Neuronal stem cell (in vitro differentiated cells): Measurements from ENCODE around the gene SLC41A3.
"Not testable (repeated sequence)": the region's sequence is repeated elsewhere in the genome, so short reads cannot be mapped to it uniquely, and the experiment has no call there.

Source experiments
- DNase-seq: peaks from one replicate; pipeline ENCODE4 v3.0.0-alpha.2; 2013; ENCODE audit warnings: low spot score
- H2AFZ ChIP-seq: one replicate; pipeline ENCODE4 v1.6.1; 2013; ENCODE audit warnings: mild to moderate bottlenecking, low read length, inconsistent platforms
- H2AK5ac ChIP-seq: 2 replicates; pipeline ENCODE4 v1.6.1; 2013; ENCODE audit warnings: low read depth, mild to moderate bottlenecking, inconsistent platforms, low read length, moderate library complexity, mixed read lengths
- H2BK120ac ChIP-seq: 2 replicates; pipeline ENCODE4 v1.6.1; 2013; ENCODE audit warnings: low read depth, mild to moderate bottlenecking, inconsistent platforms, low read length, moderate library complexity, mixed read lengths
- H2BK12ac ChIP-seq: one replicate; pipeline ENCODE4 v1.6.1; 2013; ENCODE audit warnings: low read length, inconsistent platforms
- H2BK15ac ChIP-seq: 2 replicates; pipeline ENCODE4 v1.6.1; 2013; ENCODE audit warnings: mild to moderate bottlenecking, low read length, inconsistent platforms, mixed read lengths
- H2BK5ac ChIP-seq: one replicate; pipeline ENCODE4 v1.6.1; 2013; ENCODE audit warnings: inconsistent platforms, mild to moderate bottlenecking, low read length, moderate library complexity
- H3K14ac ChIP-seq: one replicate; pipeline ENCODE4 v1.6.1; 2013; ENCODE audit warnings: low read length, inconsistent platforms
- H3K18ac ChIP-seq: 2 replicates; pipeline ENCODE4 v1.6.1; 2013; ENCODE audit warnings: low read length, inconsistent platforms
- H3K23ac ChIP-seq: 2 replicates; pipeline ENCODE4 v1.6.1; 2013; ENCODE audit warnings: low read depth, mild to moderate bottlenecking, mixed read lengths, low read length, inconsistent platforms; ENCODE audit not compliant: poor library complexity
- H3K27ac ChIP-seq: replicated peaks from 3 replicates; pipeline ENCODE4 v1.5.1; 2013; ENCODE audit warnings: low read length, inconsistent platforms
- H3K27me3 ChIP-seq, 3 experiments: 2 replicates each; pipeline ENCODE4 v1.6.1; 2013; ENCODE audit warnings: low read length in 3 of 3, mild to moderate bottlenecking in 2 of 3, inconsistent platforms in 1 of 3, low read depth in 1 of 3, mixed read lengths in 1 of 3, moderate library complexity in 1 of 3; ENCODE audit not compliant: control insufficient read depth in 3 of 3, insufficient read depth in 3 of 3
- H3K36me3 ChIP-seq, 2 donors: replicated peaks in 1 of 2; 2 replicates each; pipeline ENCODE4 v1.6.1; 2013; ENCODE audit warnings: low read length in 2 of 2; ENCODE audit not compliant: control insufficient read depth in 2 of 2, insufficient read depth in 2 of 2
- H3K4ac ChIP-seq: 2 replicates; pipeline ENCODE4 v1.6.1; 2013; ENCODE audit warnings: inconsistent platforms, mild to moderate bottlenecking, low read length, moderate library complexity
- H3K4me1 ChIP-seq, 2 donors: 1 replicate in 1 of 2; 2 replicates in 1 of 2; pipeline ENCODE4 v1.6.1; 2013; ENCODE audit warnings: low read length in 2 of 2, low read depth in 1 of 2; ENCODE audit not compliant: control insufficient read depth in 2 of 2, insufficient read depth in 1 of 2
- H3K4me2 ChIP-seq: one replicate; pipeline ENCODE4 v1.6.1; 2013; ENCODE audit warnings: mild to moderate bottlenecking, low read length, inconsistent platforms; ENCODE audit not compliant: insufficient read depth, poor library complexity, severe bottlenecking
- H3K4me3 ChIP-seq, 2 donors: 2 replicates each; pipeline ENCODE4 v1.5.1; 2013; ENCODE audit warnings: low read length in 2 of 2, mild to moderate bottlenecking in 2 of 2, inconsistent platforms in 1 of 2, moderate library complexity in 1 of 2
- H3K79me1 ChIP-seq: one replicate; pipeline ENCODE4 v1.6.1; 2013; ENCODE audit warnings: low read depth, mild to moderate bottlenecking, inconsistent platforms, low read length, moderate library complexity
- H3K9ac ChIP-seq: one replicate; pipeline ENCODE4 v1.6.1; 2013; ENCODE audit warnings: mild to moderate bottlenecking, low read depth, low read length, inconsistent platforms; ENCODE audit not compliant: poor library complexity
- H3K9me3 ChIP-seq, 2 donors: replicated peaks in 1 of 2; 2 replicates each; pipeline versions ENCODE3 to v1.6.1; 2013; ENCODE audit warnings: low read length in 2 of 2, mild to moderate bottlenecking in 2 of 2, inconsistent platforms in 1 of 2, low read depth in 1 of 2, mixed read lengths in 1 of 2, moderate library complexity in 1 of 2; ENCODE audit not compliant: control insufficient read depth in 2 of 2, insufficient read depth in 1 of 2
- H4K8ac ChIP-seq: one replicate; pipeline ENCODE4 v1.6.1; 2013; ENCODE audit warnings: low read depth, mild to moderate bottlenecking, inconsistent platforms, low read length, moderate library complexity
- H4K91ac ChIP-seq: one replicate; pipeline ENCODE4 v1.6.1; 2013; ENCODE audit warnings: low read length, low read depth, mild to moderate bottlenecking, inconsistent platforms; ENCODE audit not compliant: poor library complexity
- WGBS, 2 donors: extraction: QIAGEN DNeasy Blood & Tissue Kit; methylation state at CpG; one replicate each; pipeline ENCODE4 v1.1.7; 2013; ENCODE audit warnings: missing lambda C conversion rate in 2 of 2, mixed read lengths in 1 of 2; ENCODE audit not compliant: insufficient read length in 2 of 2, insufficient replicate concordance in 1 of 2; ENCODE audit errors: extremely low coverage in 2 of 2; 5-methylcytosine and 5-hydroxymethylcytosine counted together

Gene SLC41A3

DNA sequence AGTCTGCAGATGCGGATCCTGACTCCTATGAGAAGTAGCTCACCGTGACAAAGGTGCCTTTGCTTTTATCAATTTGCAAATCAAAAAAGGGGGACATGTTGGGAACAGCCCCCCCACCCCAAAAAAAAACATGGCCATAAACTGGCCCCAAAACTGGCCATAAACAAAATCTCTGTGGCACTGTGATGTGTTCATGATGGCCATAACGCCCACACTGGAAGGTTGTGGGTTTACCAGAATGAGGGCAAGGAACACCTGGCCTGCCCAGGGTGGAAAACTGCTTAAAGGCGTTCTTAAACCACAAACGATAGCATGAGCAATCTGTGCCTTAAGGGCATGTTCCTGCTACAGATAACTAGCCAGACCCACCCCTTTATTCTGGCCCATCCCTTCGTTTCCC lies 12.3 kb upstream of the SLC41A3 start:
- H3K18ac ChIP-seq, H3K23ac ChIP-seq, H3K36me3 ChIP-seq, H3K79me1 ChIP-seq, DNase-seq, H2BK15ac ChIP-seq, H2BK5ac ChIP-seq, H3K4ac ChIP-seq, H3K14ac ChIP-seq, H4K8ac ChIP-seq, H2BK12ac ChIP-seq, H3K9ac ChIP-seq, H3K4me1 ChIP-seq, H2AK5ac ChIP-seq, H3K4me2 ChIP-seq, H3K27ac ChIP-seq, H3K27me3 ChIP-seq, H2BK120ac ChIP-seq, H2AFZ ChIP-seq, H4K91ac ChIP-seq, H3K9me3 ChIP-seq, H3K4me3 ChIP-seq: not testable (repeated sequence)
- WGBS, 2 donors: no CpG with 5 or more reads among the region's 6 CpGs

DNA sequence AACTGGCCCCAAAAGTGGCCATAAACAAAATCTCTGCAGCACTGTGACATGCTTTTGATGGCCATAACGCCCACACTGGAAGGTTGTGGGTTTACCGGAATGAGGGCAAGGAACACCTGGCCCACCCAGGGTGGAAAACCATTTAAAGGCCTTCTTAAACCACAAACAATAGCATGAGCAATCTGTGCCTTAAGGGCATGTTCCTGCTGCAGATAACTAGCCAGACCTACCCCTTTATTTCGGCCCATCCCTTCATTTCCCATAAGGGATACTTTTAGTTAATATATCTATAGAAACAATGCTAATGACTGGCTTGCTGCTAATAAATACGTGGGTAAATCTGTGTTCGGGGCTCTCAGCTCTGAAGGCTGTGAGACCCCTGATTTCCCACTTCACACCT lies 8.2 kb upstream of the SLC41A3 start:
- not testable (repeated sequence) for H3K23ac ChIP-seq, H3K27me3 ChIP-seq, H3K79me1 ChIP-seq, H3K9ac ChIP-seq, H2BK120ac ChIP-seq, H4K8ac ChIP-seq, H2AK5ac ChIP-seq, H4K91ac ChIP-seq, H2BK15ac ChIP-seq, H3K14ac ChIP-seq, H2AFZ ChIP-seq, H2BK5ac ChIP-seq, DNase-seq, H3K4me2 ChIP-seq, H2BK12ac ChIP-seq, H3K18ac ChIP-seq, H3K27ac ChIP-seq, H3K36me3 ChIP-seq, H3K4me3 ChIP-seq, H3K4me1 ChIP-seq, H3K4ac ChIP-seq
- peaks cover 9 to 12% of the 10 kb centered on the region in 2 donors for H3K9me3 ChIP-seq
- WGBS, 2 donors: no CpG with 5 or more reads among the region's 5 CpGs

DNA sequence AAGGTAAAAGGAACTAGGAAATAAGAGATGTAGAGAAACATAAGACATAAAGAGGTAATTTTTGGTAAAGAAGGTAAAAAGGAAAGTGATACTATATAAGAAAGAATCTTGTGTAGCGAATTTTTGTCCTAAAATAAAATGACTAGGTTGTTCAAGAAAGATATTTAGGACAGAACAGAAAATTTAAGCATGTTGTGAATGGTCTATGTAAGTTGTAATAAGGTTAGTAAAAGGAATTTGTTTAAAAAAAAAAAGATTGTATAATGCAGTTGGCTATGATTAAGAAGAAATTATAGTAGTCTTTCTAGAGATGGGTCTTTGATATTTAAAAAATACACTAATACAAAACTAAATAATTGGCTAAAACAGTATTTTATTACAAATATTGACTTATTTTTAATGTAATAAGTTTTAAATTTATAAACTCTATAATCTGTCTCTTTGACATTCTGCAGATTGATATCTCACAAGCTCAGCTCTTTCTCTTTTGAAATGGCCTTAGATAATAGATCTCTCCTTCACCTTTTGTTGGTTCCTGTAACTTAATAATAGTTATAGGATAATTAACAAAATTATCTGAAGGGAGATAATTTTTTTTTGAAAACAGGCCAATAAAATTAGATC lies 3.7 kb upstream of the SLC41A3 start:
- H2AK5ac ChIP-seq: no peak overlapping the region
- no peak for DNase-seq
- no peak overlapping the region for H3K23ac ChIP-seq
- H3K9ac ChIP-seq: no peak overlapping the region
- no peak overlapping the region for H2AFZ ChIP-seq
- no peak overlapping the region for H2BK120ac ChIP-seq
- H3K4me2 ChIP-seq: no peak overlapping the region
- peaks cover 9 to 14% of the 10 kb centered on the region in 2 donors for H3K9me3 ChIP-seq
- no peak overlapping the region for H2BK15ac ChIP-seq
- no peaks in the 10 kb centered on the region for H3K36me3 ChIP-seq
- no peak overlapping the region for H3K4ac ChIP-seq
- H2BK12ac ChIP-seq: no peak overlapping the region
- H3K79me1 ChIP-seq: no peaks in the 10 kb centered on the region
- H3K27ac ChIP-seq: no peak overlapping the region
- no peak overlapping the region for H3K14ac ChIP-seq
- H3K27me3 ChIP-seq: no peaks in the 10 kb centered on the region
- no peak overlapping the region for H4K8ac ChIP-seq
- no peak overlapping the region for H3K18ac ChIP-seq
- H4K91ac ChIP-seq: no peak overlapping the region
- H3K4me3 ChIP-seq: no peak overlapping the region
- H2BK5ac ChIP-seq: no peak overlapping the region
- 100% methylated on average over 1 of the region's 1 CpG; no CpG with 5 or more reads in 1 of the 2 donors for WGBS, 2 donors
- H3K4me1 ChIP-seq: no peaks in the 10 kb centered on the region

DNA sequence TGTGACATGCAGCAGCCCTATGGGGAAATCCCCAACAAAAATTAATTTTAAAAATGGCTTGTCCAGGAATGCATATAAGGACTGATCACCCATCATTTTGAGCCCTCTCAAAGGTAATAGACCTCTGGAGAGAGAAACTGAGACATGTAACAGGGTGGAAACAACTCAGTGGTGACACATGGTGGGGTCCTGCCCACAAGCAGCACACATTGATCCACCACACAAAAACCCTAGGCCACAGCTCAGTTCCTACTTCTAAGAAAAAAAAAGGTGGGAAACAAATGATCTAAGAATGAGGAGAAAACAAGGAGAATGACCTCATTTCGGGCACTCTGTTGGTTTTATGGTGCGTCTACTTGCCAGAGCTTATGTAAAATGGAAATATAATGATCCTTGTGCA lies 1.9 kb upstream of the SLC41A3 start:
- Histone ChIP-seq H3K14ac (no peak overlapping the region), H4K8ac (no peak overlapping the region), H2AK5ac (no peak overlapping the region), H4K91ac (no peak overlapping the region), H3K79me1 (no peaks in the 10 kb centered on the region), H3K9ac (no peak overlapping the region), H3K18ac (no peak overlapping the region), H3K4ac (no peak overlapping the region), H2BK120ac (no peak overlapping the region), H3K4me3 (no peak overlapping the region), H3K4me2 (no peak overlapping the region), H2BK12ac (no peak overlapping the region), H2AFZ (no peak overlapping the region), H3K9me3 (peaks cover 8 to 17% of the 10 kb centered on the region in 2 donors), H3K36me3 (no peaks in the 10 kb centered on the region), H3K23ac (no peak overlapping the region), H3K4me1 (no peaks in the 10 kb centered on the region), H2BK15ac (no peak overlapping the region), H3K27ac (no peak overlapping the region), H2BK5ac (no peak overlapping the region), H3K27me3 (no peaks in the 10 kb centered on the region)
- WGBS, 2 donors: no CpG with 5 or more reads among the region's 2 CpGs
- DNase-seq: no peak
